Hepatocyte (in vitro differentiated cells): ENCODE data around the gene SH3TC1. TPM values are rescaled to one million over a fixed set of nuclear protein-coding genes. Genes with fewer than 3 reads are reported as not detected.

Experiments
- DNase-seq: peaks from one replicate; pipeline ENCODE4 v3.0.0-alpha.2; 2016; ENCODE audit warnings: low spot score
- H2AFZ ChIP-seq: fragments of 200-600 bp; sonication (generic); 2 replicates; pipeline ENCODE4 v1.6.0; 2016; ENCODE audit warnings: antibody characterized with exemption, mild to moderate bottlenecking
- H3K27ac ChIP-seq: fragments of 200-600 bp; sonication (generic); 2 replicates; pipeline ENCODE4 v1.5.1; 2016; ENCODE audit warnings: mild to moderate bottlenecking
- H3K27me3 ChIP-seq: fragments of 200-600 bp; sonication (generic); 2 replicates; pipeline ENCODE4 v1.6.1; 2016
- H3K36me3 ChIP-seq: fragments of 200-600 bp; sonication (generic); replicated peaks from 2 replicates; pipeline ENCODE4 v1.5.1; 2016; ENCODE audit warnings: low read depth; ENCODE audit not compliant: insufficient read depth
- H3K4me1 ChIP-seq: fragments of 200-600 bp; sonication (generic); 2 replicates; pipeline ENCODE4 v1.5.1; 2016; ENCODE audit warnings: mild to moderate bottlenecking, moderate library complexity; ENCODE audit not compliant: insufficient read depth
- H3K4me2 ChIP-seq: fragments of 200-600 bp; sonication (generic); 2 replicates; pipeline ENCODE4 v1.6.0; 2016
- H3K4me3 ChIP-seq: fragments of 200-600 bp; sonication (generic); 2 replicates; pipeline ENCODE4 v1.5.1; 2016; ENCODE audit warnings: mild to moderate bottlenecking
- H3K79me2 ChIP-seq: fragments of 200-600 bp; sonication (generic); 2 replicates; pipeline ENCODE4 v1.6.0; 2017; ENCODE audit warnings: mild to moderate bottlenecking
- H3K9me2 ChIP-seq: fragments of 200-600 bp; sonication (generic); replicated peaks from 2 replicates; pipeline ENCODE4 v1.6.0; 2017; ENCODE audit warnings: mild to moderate bottlenecking; ENCODE audit not compliant: insufficient read depth
- H3K9me3 ChIP-seq: fragments of 200-600 bp; sonication (generic); 2 replicates; pipeline ENCODE4 v1.5.1; 2016; ENCODE audit warnings: low read depth, mild to moderate bottlenecking
- H4K20me1 ChIP-seq: fragments of 200-600 bp; sonication (generic); 2 replicates; pipeline ENCODE4 v1.6.0; 2016; ENCODE audit warnings: mild to moderate bottlenecking; ENCODE audit not compliant: insufficient read depth, poor library complexity, severe bottlenecking
- EZH2 ChIP-seq: fragments of 200-600 bp; sonication (generic); IDR thresholded peaks from 2 replicates; pipeline ENCODE4 v1.6.1; 2016; ENCODE audit warnings: antibody characterized with exemption, mild to moderate bottlenecking, borderline replicate concordance
- EZH2phosphoT487 ChIP-seq: fragments of 200-600 bp; sonication (generic); IDR thresholded peaks from one replicate; pipeline ENCODE4 v1.6.1; 2018; ENCODE audit warnings: antibody characterized with exemption, mild to moderate bottlenecking, low read depth, moderate library complexity; ENCODE audit not compliant: unreplicated experiment, severe bottlenecking
- WGBS: methylation state at CpG from one replicate; pipeline ENCODE4 v1.1.6; 2016; ENCODE audit warnings: low lambda C conversion rate; ENCODE audit errors: missing lambda C conversion rate; 5-methylcytosine and 5-hydroxymethylcytosine counted together
- polyA plus RNA-seq: library from polyadenylated mRNA; unstranded; fragments of >200 nt; fragmentation: Nextera tagmentation; extraction: Ambion mirVana; gene quantifications from 2 replicates; pipeline ENCODE4 v1.2.1, GENCODE V29; 2016
- total RNA-seq: library from RNA; depleted of rRNA; stranded (reverse); fragments of >200 nt; gene quantifications from 2 replicates; pipeline ENCODE4 v1.2.3, GENCODE V29; 2014
- TF ChIP-seq, protein P1 (sequence below): fragments of 200-600 bp; sonication (generic); IDR thresholded peaks from 2 replicates; pipeline ENCODE4 v1.5.1; 2016; ENCODE audit warnings: antibody characterized with exemption, mild to moderate bottlenecking; ENCODE audit not compliant: poor library complexity

The SH3TC1 gene
- total and polyA plus RNA-seq, 2 experiments from 2014 or later: 30.3 to 35.4 TPM

DNA sequence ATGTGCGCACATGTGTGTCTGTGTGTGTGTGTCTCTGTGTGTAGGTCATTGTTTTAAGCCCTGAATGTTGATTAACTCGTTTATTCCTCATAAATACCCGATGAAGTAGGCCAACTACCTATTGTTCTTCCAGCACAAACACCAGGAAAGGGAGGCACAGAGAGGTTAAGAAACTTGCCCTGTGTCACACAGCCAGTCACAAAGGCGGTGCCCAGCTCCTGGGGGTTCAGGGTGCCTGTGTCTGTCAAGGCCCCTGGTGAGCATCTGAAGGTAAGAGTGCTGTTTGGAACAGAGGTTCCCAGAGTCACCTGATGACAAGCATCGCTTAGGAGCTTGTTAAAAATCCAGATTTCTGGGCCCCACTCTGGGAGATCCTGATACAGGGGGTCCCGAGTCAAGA lies 18.0 kb upstream of the SH3TC1 start:
- no peaks in the 10 kb centered on the region for H3K79me2 ChIP-seq
- H3K36me3 ChIP-seq: no peaks in the 10 kb centered on the region
- TF ChIP-seq, protein P1, sequence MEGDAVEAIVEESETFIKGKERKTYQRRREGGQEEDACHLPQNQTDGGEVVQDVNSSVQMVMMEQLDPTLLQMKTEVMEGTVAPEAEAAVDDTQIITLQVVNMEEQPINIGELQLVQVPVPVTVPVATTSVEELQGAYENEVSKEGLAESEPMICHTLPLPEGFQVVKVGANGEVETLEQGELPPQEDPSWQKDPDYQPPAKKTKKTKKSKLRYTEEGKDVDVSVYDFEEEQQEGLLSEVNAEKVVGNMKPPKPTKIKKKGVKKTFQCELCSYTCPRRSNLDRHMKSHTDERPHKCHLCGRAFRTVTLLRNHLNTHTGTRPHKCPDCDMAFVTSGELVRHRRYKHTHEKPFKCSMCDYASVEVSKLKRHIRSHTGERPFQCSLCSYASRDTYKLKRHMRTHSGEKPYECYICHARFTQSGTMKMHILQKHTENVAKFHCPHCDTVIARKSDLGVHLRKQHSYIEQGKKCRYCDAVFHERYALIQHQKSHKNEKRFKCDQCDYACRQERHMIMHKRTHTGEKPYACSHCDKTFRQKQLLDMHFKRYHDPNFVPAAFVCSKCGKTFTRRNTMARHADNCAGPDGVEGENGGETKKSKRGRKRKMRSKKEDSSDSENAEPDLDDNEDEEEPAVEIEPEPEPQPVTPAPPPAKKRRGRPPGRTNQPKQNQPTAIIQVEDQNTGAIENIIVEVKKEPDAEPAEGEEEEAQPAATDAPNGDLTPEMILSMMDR: no peak
- no peak for TF ChIP-seq EZH2phosphoT487
- no peak for TF ChIP-seq EZH2
- H3K9me2 ChIP-seq: no peaks in the 10 kb centered on the region
- no peak overlapping the region for H3K4me3 ChIP-seq
- H3K4me1 ChIP-seq: peaks cover 31% of the 10 kb centered on the region
- no peak for DNase-seq
- H2AFZ ChIP-seq: no peak overlapping the region
- no peaks in the 10 kb centered on the region for H4K20me1 ChIP-seq
- no peak overlapping the region for H3K27ac ChIP-seq
- WGBS: 94% methylated on average over 6 of the region's 6 CpGs
- no peaks in the 10 kb centered on the region for H3K27me3 ChIP-seq
- H3K4me2 ChIP-seq: no peak overlapping the region
- H3K9me3 ChIP-seq: no peaks in the 10 kb centered on the region

DNA sequence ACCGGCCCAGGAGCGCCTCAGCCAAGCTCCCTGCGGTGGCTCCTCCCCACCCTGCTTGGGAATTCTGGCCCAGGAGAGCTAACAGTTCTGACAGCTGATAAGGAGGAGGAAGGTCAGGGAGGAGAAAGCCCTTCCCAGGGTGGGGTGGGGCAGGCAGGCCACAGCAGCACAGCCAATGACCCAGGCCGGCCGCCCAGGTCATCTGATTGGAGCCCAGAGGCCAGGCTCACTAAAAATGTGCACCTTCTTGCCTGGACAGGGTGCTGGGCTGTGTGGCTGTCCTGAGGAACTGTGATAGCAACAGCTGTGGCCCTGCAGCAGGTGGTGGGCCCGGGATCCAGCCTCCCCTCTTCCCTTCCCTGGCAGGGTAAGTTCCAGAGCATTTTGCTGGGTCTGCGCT lies 17.2 kb upstream of the SH3TC1 start:
- Histone ChIP-seq H3K4me3 (no peak overlapping the region), H3K4me1 (peaks cover 31% of the 10 kb centered on the region), H4K20me1 (no peaks in the 10 kb centered on the region), H3K27me3 (no peaks in the 10 kb centered on the region), H3K4me2 (peak overlapping the region; percentile 20), H2AFZ (no peak overlapping the region), H3K27ac (peak overlapping the region; percentile 37), H3K36me3 (no peaks in the 10 kb centered on the region), H3K79me2 (no peaks in the 10 kb centered on the region), H3K9me3 (no peaks in the 10 kb centered on the region), H3K9me2 (no peaks in the 10 kb centered on the region)
- 52% methylated on average over 7 of the region's 7 CpGs for WGBS
- DNase-seq: peak; percentile 66
- TF ChIP-seq, protein P1: no peak
- no peak for TF ChIP-seq EZH2phosphoT487
- TF ChIP-seq EZH2: no peak

DNA sequence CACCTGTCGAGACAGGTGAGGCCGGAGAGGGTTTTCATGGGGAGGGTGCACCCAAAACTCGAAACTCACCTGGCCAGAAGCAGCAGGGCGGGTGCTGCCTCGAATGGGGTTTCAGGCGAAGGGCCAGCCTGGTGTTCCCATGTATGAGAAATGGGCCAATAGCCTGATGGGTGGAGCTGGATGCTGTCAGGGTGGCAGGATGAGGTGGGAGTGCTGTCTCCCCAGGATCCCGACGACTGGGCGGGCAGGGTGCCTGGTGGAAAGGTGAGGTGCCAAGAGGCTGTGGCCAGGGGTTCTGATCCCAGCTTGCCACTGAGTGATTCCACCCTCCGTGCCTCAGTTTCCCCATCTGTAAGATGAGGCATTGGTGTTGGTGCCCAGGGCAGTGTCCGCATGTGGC lies 16.8 kb upstream of the SH3TC1 start:
- Histone ChIP-seq H3K4me1 (peaks cover 27% of the 10 kb centered on the region), H3K36me3 (no peaks in the 10 kb centered on the region), H3K9me3 (no peaks in the 10 kb centered on the region), H4K20me1 (no peaks in the 10 kb centered on the region), H3K9me2 (no peaks in the 10 kb centered on the region), H3K79me2 (no peaks in the 10 kb centered on the region), H3K27me3 (no peaks in the 10 kb centered on the region), H3K27ac (peak overlapping the region; percentile 37), H3K4me2 (no peak overlapping the region), H3K4me3 (no peak overlapping the region), H2AFZ (no peak overlapping the region)
- whole genome bisulfite sequencing: 88% methylated on average over 11 of the region's 11 CpGs
- no peak for DNase-seq
- no peak for TF ChIP-seq EZH2phosphoT487
- TF ChIP-seq, protein P1: no peak
- no peak for TF ChIP-seq EZH2
